IPS-NIHi11 (cell line): ENCODE results near the gene TXNL4B.
"Not testable (repeated sequence)": the region's sequence is repeated elsewhere in the genome, so short reads cannot be mapped to it uniquely, and the experiment has no call there.

Source experiments
- DNase-seq: peaks from one replicate; pipeline ENCODE4 v3.0.0; 2012; ENCODE audit warnings: mixed read lengths, low spot score

The TXNL4B gene

GRCh38 chr16:72073560-72074230, 19.7 kb downstream of the TXNL4B start:
- no peak for DNase-seq

- no peak for DNase-seq
Observed at GRCh38 chr16:72072514-72073342, 20.7 kb downstream of the TXNL4B start.

GRCh38 chr16:72068930-72069329, 24.5 kb downstream of the TXNL4B start:
- DNase-seq = no peak

- DNase-seq = peak; percentile 55
Observed at GRCh38 chr16:72066747-72067146, 26.7 kb downstream of the TXNL4B start.

GRCh38 chr16:72064361-72064894, 29.0 kb downstream of the TXNL4B start:
- DNase-seq = no peak

GRCh38 chr16:72061564-72061963, 31.9 kb downstream of the TXNL4B start:
- DNase-seq = no peak

- no peak for DNase-seq
Observed at GRCh38 chr16:72060405-72060804, 33.0 kb downstream of the TXNL4B start.

GRCh38 chr16:72059060-72059459, 34.4 kb downstream of the TXNL4B start:
- not testable (repeated sequence) for DNase-seq

GRCh38 chr16:72057313-72057712, 36.1 kb downstream of the TXNL4B start:
- not testable (repeated sequence) for DNase-seq

GRCh38 chr16:72055911-72056310, 37.5 kb downstream of the TXNL4B start:
- DNase-seq = no peak

- DNase-seq = not testable (repeated sequence)
Observed at GRCh38 chr16:72054254-72054847, 39.1 kb downstream of the TXNL4B start, which contains the start of gene HP. TSS of gene HP (plus strand) at chr16:72054505. CDS start at chr16:72054653, 148 bp downstream.

- DNase-seq = no peak
Observed at GRCh38 chr16:72051818-72052217, 41.6 kb downstream of the TXNL4B start.

- DNase-seq = no peak
Observed at GRCh38 chr16:72050769-72051464, 42.5 kb downstream of the TXNL4B start.

- DNase-seq = no peak
Observed at GRCh38 chr16:72049110-72049509, 44.3 kb downstream of the TXNL4B start.

GRCh38 chr16:72044825-72045359, 48.5 kb downstream of the TXNL4B start:
- DNase-seq = no peak

- no peak for DNase-seq
Observed at GRCh38 chr16:72044296-72044695, 49.1 kb downstream of the TXNL4B start.

- no peak for DNase-seq
Observed at GRCh38 chr16:72043539-72043938, 49.9 kb downstream of the TXNL4B start.

GRCh38 chr16:72043058-72043457, 50.4 kb downstream of the TXNL4B start:
- DNase-seq = no peak

- DNase-seq = no peak
Observed at GRCh38 chr16:72042157-72042660, 51.2 kb downstream of the TXNL4B start.

- DNase-seq = peak; percentile 23
Observed at GRCh38 chr16:72036098-72036497, 57.3 kb downstream of the TXNL4B start.
